ENCODE measurements around the gene IFI6. TPM values are rescaled to one million over a fixed set of nuclear protein-coding genes. Genes with fewer than 3 reads are reported as not detected.
"Not testable (repeated sequence)": the region's sequence is repeated elsewhere in the genome, so short reads cannot be mapped to it uniquely, and the experiment has no call there.

The IFI6 gene
- total RNA-seq, 2 donors from 2014 or later: 55.4 to 110 TPM

DNA sequence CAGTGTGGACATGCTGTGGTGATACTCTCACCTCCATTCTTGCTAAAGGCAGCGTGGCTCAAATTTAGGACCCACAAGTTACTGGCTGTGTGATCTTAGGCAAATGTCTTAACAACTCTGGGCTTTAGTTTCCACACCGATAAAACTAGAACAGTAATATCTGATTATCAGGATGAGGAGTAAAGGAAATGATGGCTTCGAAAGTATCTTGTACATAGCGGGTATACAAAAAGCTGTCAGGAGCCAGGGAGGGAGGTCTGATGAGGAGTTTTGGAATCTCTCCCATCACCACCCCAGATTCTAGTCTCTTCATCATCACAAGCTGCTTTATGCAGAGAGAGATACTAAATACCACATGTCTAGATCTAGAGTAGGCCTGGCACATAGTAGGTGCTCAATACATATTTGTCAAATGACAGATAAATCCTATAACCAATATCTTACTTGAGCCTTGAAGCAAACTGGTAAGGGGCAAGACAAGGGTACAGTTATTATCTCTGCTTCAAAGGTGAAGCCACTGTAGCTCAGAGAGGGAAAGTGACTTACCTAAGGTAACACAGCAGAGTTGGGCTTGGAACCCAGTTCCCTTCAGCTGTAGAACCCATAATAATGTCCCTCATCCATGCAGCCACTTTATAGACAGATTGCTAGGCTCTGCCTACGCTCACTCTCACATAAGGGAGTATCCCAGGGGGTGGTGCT is 27.5 kb downstream of the IFI6 start:
- no peak for DNase-seq (ENCODE audit: low spot score in 2 of 2)
- no peak for ATAC-seq
- Mint-ChIP-seq H3K27ac (peak overlapping the region in 1 of 2 donors; percentile 36), H3K9me3 (no peaks in the 10 kb centered on the region), H3K36me3 (no peaks in the 10 kb centered on the region)

GRCh38 chr1:27643600-27644368 is 28.2 kb downstream of the IFI6 start:
- Mint-ChIP-seq H3K27ac (peak overlapping the region in 1 of 2 donors; percentile 36), H3K9me3 (no peaks in the 10 kb centered on the region), H3K36me3 (no peaks in the 10 kb centered on the region)
- DNase-seq (ENCODE audit: low spot score in 2 of 2) (peak in 1 of 2 donors; percentile 70), ATAC-seq (peak; percentile 93)

GRCh38 chr1:27640514-27640913 is 31.5 kb downstream of the IFI6 start:
- H3K9me3 Mint-ChIP-seq; DNase-seq (ENCODE audit: low spot score in 2 of 2); H3K27ac Mint-ChIP-seq; ATAC-seq; H3K36me3 Mint-ChIP-seq: not testable (repeated sequence)

DNA sequence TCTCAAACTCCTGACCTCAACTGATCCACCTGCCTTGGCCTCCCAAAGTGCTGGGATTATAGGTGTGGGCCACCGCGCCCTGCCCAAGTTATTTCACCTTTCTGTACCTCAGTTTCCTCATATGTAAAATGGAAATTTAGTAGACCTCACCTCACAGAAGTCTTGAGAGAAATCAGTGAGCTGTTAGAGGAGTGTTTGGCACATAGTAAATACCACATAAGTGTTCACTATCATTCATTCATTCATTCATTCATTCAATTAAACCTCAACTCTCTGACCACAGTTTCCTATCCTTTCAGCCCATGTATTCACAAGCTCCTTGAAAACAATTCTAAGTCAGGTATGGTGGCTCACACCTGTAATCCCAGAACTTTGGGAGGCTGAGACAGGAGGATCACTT is 33.2 kb downstream of the IFI6 start:
- DNase-seq (ENCODE audit: low spot score in 2 of 2) (no peak), ATAC-seq (no peak)
- Mint-ChIP-seq H3K27ac (peak overlapping the region in 1 of 2 donors; percentile 1), H3K9me3 (no peaks in the 10 kb centered on the region), H3K36me3 (no peaks in the 10 kb centered on the region)

GRCh38 chr1:27638047-27638734 is 33.8 kb downstream of the IFI6 start:
- DNase-seq (ENCODE audit: low spot score in 2 of 2) (no peak), ATAC-seq (no peak)
- H3K9me3 Mint-ChIP-seq: no peaks in the 10 kb centered on the region
- no peaks in the 10 kb centered on the region for H3K36me3 Mint-ChIP-seq
- H3K27ac Mint-ChIP-seq: peak overlapping the region in 1 of 2 donors; percentile 1

DNA sequence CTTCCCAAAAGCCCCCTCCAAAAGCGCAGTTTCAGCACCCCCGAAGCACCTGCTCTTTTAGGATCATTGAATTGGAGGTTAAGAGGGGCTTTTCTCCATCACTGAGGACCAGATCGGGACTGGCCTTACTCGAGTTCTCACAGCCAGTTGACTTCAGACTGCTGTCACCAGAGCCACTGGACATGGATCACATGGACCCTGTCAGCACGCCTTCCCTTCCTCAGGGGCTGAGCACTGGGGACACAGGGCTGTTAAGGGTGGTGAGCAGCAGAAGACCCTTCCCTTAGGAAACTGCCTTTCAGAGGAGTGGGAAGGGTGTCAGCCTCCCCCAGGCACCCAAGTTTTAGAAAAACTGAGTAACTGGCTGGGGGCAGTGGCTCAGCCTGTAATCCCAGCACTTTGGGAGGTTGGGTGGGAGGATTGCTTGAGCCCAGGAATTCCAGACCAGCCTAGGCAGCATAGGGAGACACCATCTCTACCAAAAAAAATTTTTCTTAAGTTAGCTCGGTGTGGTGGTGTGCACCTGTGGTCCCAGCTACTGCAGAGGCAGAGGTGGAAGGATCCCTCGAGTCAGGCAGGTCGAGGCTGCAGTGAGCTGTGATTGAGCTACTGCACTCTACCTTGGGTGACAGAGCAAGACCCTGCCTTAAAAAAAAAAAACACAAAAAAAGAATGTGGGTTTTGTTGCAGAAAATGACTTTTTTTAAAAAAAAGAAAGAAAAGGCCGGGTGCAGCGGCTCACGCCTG is 36.4 kb downstream of the IFI6 start:
- H3K9me3 Mint-ChIP-seq: no peaks in the 10 kb centered on the region
- DNase-seq (ENCODE audit: low spot score in 2 of 2): no peak
- no peaks in the 10 kb centered on the region for H3K36me3 Mint-ChIP-seq
- ATAC-seq: no peak
- H3K27ac Mint-ChIP-seq: no peak overlapping the region

DNA sequence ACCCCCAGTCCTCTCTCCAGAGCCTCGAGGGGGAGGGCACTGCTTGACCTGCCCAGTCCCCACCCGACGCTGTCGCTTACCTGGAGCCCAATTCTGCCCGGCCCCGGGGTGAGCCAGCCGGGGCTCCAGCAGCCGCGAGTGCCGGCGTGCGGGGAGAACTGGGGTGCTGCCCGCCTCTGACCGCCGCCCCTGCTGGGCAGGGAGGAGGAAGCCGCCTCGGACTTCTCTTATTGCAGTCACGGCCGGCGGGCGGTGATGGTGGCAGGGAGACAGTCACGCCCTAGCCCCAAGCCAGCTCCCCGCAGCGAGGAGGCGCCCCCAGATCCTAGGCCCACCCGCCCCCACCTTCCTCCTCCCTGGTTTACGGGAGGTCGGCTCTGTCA is 37.0 kb downstream of the IFI6 start, which contains the start of gene FGR:
Gene FGR, minus strand, starts transcription at position 201 of the 383 bp plus-strand sequence. CDS start 11,269 bp downstream, outside the sequence.
- ATAC-seq (no peak), DNase-seq (ENCODE audit: low spot score in 2 of 2) (no peak)
- Mint-ChIP-seq H3K9me3 (no peaks in the 10 kb centered on the region), H3K36me3 (no peaks in the 10 kb centered on the region), H3K27ac (peak within 1 kb of the TSS in 1 of 2 donors; percentile 4)

DNA sequence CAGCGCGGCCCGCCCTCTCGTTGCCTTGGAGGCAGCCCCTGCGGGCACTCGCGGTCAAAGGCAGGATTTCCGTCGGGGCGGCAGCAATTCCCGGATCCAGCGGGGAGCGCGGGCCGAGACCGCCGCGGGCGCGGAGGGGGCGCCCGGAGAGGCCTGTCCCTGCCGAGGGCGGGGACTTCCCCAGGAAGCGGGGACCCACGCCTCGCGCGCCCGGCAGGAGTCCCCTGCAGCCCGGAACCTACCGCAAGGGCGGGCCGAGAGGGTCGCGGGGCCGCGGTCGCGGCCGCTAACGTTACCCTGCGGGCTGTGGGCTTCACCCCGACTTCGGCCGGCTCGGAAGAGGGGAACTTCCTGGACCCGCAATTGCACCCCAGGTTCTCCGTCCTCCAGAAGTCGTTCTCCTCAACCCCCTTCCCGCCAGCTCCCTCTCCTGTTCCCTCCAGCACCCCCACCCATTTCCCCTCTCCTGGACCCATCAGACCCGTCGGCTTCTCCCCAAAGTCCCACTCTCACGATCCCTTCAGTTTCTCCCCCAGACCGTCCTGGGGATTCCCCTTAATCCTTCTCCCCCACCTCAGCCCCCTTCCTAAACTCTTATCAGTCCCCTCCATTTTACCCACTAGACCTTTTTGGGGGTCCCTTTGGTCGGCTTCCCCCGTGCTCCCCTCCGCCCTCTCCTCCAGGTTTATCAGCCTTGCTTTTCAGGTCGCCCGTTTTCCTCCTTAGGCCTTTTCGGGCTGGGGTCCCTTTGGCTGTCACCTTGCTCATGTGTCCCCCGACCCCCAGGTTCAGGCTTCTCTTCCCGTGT is 37.6 kb downstream of the IFI6 start:
- DNase-seq (ENCODE audit: low spot score in 2 of 2): peak in 1 of 2 donors; percentile 73
- no peaks in the 10 kb centered on the region for H3K9me3 Mint-ChIP-seq
- H3K27ac Mint-ChIP-seq: peak overlapping the region in 1 of 2 donors; percentile 4
- no peaks in the 10 kb centered on the region for H3K36me3 Mint-ChIP-seq
- no peak for ATAC-seq

DNA sequence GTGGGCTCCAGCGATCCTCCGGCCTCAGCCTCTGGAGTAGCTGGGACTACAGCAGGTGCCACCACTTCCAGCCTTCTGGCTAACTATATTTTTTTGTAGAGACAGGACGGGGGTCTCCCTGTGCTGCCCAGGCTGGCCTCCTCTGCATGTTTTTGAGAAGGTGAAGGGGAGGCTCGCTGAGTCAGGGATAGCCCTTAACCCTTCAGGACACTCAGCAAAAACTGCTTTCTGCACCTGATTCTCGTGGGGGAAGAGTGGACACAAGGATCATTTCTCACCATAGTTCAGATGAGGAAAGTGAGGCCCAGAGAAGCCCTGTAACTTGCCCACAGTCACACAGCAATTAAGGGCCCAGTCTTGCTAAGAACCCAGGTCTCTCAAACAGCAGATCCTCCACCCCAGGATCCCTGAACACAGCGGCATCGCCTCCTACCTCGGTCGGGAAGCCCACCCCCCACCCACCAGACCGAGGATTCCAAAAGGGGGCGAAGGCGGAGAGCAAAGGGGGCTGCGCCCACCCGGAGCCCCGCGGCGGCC is 38.3 kb downstream of the IFI6 start:
- ATAC-seq: no peak

GRCh38 chr1:27633298-27633610 is 38.7 kb downstream of the IFI6 start:
- Mint-ChIP-seq H3K36me3 (no peaks in the 10 kb centered on the region), H3K27ac (peak overlapping the region; percentile 46 to 88), H3K9me3 (no peaks in the 10 kb centered on the region)
- DNase-seq (ENCODE audit: low spot score in 2 of 2): no peak
- no peak for ATAC-seq

More for the DNA sequence above, 38.3 kb downstream of the IFI6 start:
- Mint-ChIP-seq H3K36me3 (no peaks in the 10 kb centered on the region), H3K9me3 (no peaks in the 10 kb centered on the region), H3K27ac (peak overlapping the region in 1 of 2 donors; percentile 46)
- no peak for DNase-seq (ENCODE audit: low spot score in 2 of 2)

DNA sequence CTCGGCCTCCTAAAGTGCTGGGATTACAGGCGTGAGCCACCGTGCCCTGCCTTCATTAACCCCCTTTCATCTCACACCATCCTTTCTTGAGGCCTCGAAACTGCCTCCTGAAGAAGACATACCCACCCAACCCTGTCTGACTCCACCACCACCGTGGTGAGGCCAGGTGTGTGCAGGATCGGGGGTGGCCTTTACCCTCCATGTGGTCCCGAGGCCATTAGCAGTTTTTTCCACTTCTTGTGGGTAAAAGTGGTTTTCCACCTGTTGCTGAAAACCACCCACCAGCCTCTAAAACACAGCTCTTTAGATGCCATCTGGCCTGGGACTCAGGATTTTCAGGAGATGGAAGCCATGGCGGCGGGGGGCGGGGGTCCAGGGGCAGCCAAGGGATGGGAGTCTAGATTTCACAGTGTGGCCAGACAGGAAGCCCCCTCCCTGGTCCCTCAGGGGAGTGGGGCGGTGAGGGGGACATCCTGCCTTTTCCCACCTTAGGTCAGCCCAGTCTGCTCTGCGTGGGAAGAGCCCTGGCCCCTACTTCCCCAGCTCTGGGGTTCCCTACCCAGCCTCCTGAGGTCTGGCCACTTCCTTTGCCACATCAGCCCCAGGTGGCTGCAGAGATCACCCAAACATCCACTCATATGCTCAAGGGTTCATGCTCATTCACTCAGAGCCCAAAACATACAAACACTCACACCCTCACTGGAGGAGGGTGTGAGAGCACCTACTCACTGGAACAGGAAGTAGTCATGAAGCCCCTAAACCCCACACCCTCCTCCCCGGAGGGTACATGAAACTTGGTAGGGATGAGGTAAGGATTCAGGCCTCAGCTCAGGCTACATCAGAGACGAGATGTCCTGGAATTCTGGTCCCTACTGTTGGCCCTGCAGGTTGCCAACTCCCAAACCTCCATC is 39.4 kb downstream of the IFI6 start:
- DNase-seq (ENCODE audit: low spot score in 2 of 2) (peak; percentile 56 to 83), ATAC-seq (peak; percentile 76 to 77)
- H3K36me3 Mint-ChIP-seq: no peaks in the 10 kb centered on the region
- H3K27ac Mint-ChIP-seq: peak overlapping the region; percentile 68 to 88
- no peaks in the 10 kb centered on the region for H3K9me3 Mint-ChIP-seq

DNA sequence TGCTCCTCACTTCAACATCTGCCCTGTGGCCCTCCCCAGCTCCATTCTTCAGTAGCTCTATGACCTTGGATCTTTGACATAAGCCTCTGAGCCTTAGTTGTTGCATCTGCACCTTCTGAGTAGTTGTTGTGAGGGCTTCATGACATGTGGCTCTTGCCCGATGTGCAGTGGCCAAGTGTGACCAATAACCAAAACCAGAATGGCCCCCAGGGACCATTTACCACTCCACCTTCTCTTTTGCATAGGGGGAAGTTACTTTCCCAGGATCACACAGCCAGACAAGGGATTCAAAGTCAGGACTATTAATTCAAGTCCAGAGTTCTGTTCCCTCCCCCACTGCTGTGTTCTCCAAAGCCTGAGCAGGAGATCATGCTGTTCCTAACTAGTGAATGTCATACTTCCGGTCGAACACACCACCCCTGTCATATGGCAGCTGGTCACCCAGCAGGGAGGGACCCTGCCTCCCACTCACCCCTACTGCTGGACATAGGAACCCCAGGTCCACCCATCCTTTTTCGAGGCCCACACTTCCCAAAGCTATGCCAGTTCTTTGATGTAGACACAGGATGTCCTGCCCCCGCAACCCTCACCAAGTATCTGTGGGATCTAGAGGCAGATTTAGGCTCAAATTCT is 41.0 kb downstream of the IFI6 start:
- H3K36me3 Mint-ChIP-seq: no peaks in the 10 kb centered on the region
- no peak for ATAC-seq
- DNase-seq (ENCODE audit: low spot score in 2 of 2): no peak
- no peaks in the 10 kb centered on the region for H3K9me3 Mint-ChIP-seq
- peak overlapping the region in 1 of 2 donors; percentile 88 for H3K27ac Mint-ChIP-seq

DNA sequence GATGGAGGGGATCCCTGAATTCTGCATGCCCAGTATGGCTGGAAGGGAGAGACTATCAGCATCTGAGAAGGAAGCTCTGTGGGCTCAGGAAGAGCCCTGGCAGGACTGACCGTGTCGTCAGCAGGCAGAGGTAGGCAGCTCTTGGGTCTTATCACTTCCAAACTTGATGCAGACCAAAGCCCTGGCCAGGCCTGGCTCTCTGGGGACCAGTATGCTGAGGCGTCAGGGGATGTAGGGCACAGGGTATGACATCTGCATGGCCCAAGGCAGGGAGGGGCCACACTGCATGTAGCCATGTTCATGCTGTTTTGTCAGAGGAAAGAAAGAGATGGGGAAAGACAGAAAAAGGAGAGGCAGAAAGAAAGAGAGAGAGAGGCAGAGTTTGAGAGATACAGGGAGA is 43.3 kb downstream of the IFI6 start:
- no peak for ATAC-seq
- no peaks in the 10 kb centered on the region for H3K9me3 Mint-ChIP-seq
- H3K36me3 Mint-ChIP-seq: no peaks in the 10 kb centered on the region
- no peak for DNase-seq (ENCODE audit: low spot score in 2 of 2)
- H3K27ac Mint-ChIP-seq: no peak overlapping the region

DNA sequence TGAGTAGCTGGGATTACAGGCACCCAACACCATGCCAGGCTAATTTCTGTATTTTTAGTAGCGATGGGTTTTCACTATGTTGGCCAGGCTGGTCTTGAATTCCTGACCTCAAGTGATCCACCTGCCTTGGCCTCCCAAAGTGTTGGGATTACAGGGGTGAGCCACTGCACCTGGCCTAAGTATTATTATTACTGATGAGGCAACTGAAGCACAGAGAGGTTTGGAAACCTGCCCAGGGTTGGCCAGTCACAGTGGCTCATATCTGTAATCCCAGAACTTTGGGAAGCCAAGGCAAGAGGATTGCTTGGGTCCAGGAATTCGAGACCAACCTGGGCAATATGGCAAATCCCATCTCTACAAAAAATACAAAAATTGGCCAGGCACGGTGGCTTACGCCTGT is 44.3 kb downstream of the IFI6 start:
- H3K27ac Mint-ChIP-seq; ATAC-seq; H3K36me3 Mint-ChIP-seq; DNase-seq (ENCODE audit: low spot score in 2 of 2); H3K9me3 Mint-ChIP-seq: not testable (repeated sequence)

All from activated naive CD4-positive, alpha-beta T cell treated with anti-CD3 and anti-CD28 coated beads, Interleukin-2, amount 50 U/mL, for 72 hours (primary cell).